ENCODE data around the gene GDPGP1. TPM values are rescaled to one million over a fixed set of nuclear protein-coding genes. Genes with fewer than 3 reads are reported as not detected.
A peak's percentile ranks its signal among the peaks of the same experiment; 100 is the strongest.

Gene GDPGP1
- total and polyA plus RNA-seq, 10 of the 15 experiments (the other 5 are each of a cell fraction or from before 2014, with no cell fraction given) = 0.68 to 8.9 (median 3.0) TPM

DNA sequence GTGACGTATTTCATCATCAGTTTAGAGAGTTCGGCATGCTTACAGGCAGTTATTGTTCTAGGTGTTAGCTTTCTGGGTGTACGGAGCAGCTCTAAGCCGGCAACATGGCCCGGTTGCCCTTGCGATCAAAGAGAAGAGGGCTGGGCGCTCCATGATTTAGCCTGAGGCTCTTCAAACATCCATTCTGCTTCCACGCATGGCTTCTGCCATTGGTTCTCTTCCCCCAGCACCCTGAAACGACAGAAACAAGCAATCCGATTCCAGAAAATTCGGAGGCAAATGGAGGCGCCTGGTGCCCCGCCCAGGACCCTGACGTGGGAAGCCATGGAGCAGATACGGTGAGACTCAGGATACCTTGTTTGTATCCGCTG lies 32.0 kb downstream of the GDPGP1 start (continued):
- TF ChIP-seq KLF5 (IDR thresholded peaks at IDR 0.05; ENCODE audit: partially characterized antibody) (no peak), SP1 (IDR thresholded peaks at IDR 0.05; ENCODE audit: low read depth, low read length) (no peak), CHD1 (IDR thresholded peaks at IDR 0.05; ENCODE audit: low read depth, low read length) (no peak; the same call in 1 of the 2 replicates), RBBP5 (conservative IDR thresholded peaks at IDR 0.05) (no peak), MEF2B (IDR thresholded peaks at IDR 0.05; ENCODE audit: partially characterized antibody, poor library complexity, severe bottlenecking) (no peak), YY1 (IDR thresholded peaks at IDR 0.05; ENCODE audit: low read depth, low read length) (peak; percentile 49; the same call in 1 of the 2 replicates), LARP7 (IDR thresholded peaks at IDR 0.05) (no peak), ZZZ3 (IDR thresholded peaks at IDR 0.05; ENCODE audit: control insufficient read depth, insufficient read length, low read depth) (no peak), NRF1 (conservative IDR thresholded peaks at IDR 0.05; ENCODE audit: low read depth, low read length) (no peak), ZSCAN29 (IDR thresholded peaks at IDR 0.05) (peak; percentile 80; the same call in 1 of the 2 replicates), MYB (IDR thresholded peaks at IDR 0.05; ENCODE audit: borderline replicate concordance, low read depth, low read length) (no peak), SREBF2 (IDR thresholded peaks at IDR 0.05; ENCODE audit: low read length) (no peak), TCF12 (IDR thresholded peaks at IDR 0.05; ENCODE audit: low read depth, low read length) (no peak), EZH2 (IDR thresholded peaks at IDR 0.05; ENCODE audit: borderline replicate concordance, control insufficient read depth, low read depth, low read length) (no peak), HDAC6 (IDR thresholded peaks at IDR 0.05; ENCODE audit: unreplicated experiment) (no peak)
- TF ChIP-seq, protein P1, sequence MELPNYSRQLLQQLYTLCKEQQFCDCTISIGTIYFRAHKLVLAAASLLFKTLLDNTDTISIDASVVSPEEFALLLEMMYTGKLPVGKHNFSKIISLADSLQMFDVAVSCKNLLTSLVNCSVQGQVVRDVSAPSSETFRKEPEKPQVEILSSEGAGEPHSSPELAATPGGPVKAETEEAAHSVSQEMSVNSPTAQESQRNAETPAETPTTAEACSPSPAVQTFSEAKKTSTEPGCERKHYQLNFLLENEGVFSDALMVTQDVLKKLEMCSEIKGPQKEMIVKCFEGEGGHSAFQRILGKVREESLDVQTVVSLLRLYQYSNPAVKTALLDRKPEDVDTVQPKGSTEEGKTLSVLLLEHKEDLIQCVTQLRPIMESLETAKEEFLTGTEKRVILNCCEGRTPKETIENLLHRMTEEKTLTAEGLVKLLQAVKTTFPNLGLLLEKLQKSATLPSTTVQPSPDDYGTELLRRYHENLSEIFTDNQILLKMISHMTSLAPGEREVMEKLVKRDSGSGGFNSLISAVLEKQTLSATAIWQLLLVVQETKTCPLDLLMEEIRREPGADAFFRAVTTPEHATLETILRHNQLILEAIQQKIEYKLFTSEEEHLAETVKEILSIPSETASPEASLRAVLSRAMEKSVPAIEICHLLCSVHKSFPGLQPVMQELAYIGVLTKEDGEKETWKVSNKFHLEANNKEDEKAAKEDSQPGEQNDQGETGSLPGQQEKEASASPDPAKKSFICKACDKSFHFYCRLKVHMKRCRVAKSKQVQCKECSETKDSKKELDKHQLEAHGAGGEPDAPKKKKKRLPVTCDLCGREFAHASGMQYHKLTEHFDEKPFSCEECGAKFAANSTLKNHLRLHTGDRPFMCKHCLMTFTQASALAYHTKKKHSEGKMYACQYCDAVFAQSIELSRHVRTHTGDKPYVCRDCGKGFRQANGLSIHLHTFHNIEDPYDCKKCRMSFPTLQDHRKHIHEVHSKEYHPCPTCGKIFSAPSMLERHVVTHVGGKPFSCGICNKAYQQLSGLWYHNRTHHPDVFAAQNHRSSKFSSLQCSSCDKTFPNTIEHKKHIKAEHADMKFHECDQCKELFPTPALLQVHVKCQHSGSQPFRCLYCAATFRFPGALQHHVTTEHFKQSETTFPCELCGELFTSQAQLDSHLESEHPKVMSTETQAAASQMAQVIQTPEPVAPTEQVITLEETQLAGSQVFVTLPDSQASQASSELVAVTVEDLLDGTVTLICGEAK (IDR thresholded peaks at IDR 0.05; ENCODE audit: borderline replicate concordance) = no peak
- TF ChIP-seq, protein P2, sequence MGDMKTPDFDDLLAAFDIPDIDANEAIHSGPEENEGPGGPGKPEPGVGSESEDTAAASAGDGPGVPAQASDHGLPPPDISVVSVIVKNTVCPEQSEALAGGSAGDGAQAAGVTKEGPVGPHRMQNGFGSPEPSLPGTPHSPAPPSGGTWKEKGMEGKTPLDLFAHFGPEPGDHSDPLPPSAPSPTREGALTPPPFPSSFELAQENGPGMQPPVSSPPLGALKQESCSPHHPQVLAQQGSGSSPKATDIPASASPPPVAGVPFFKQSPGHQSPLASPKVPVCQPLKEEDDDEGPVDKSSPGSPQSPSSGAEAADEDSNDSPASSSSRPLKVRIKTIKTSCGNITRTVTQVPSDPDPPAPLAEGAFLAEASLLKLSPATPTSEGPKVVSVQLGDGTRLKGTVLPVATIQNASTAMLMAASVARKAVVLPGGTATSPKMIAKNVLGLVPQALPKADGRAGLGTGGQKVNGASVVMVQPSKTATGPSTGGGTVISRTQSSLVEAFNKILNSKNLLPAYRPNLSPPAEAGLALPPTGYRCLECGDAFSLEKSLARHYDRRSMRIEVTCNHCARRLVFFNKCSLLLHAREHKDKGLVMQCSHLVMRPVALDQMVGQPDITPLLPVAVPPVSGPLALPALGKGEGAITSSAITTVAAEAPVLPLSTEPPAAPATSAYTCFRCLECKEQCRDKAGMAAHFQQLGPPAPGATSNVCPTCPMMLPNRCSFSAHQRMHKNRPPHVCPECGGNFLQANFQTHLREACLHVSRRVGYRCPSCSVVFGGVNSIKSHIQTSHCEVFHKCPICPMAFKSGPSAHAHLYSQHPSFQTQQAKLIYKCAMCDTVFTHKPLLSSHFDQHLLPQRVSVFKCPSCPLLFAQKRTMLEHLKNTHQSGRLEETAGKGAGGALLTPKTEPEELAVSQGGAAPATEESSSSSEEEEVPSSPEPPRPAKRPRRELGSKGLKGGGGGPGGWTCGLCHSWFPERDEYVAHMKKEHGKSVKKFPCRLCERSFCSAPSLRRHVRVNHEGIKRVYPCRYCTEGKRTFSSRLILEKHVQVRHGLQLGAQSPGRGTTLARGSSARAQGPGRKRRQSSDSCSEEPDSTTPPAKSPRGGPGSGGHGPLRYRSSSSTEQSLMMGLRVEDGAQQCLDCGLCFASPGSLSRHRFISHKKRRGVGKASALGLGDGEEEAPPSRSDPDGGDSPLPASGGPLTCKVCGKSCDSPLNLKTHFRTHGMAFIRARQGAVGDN (IDR thresholded peaks at IDR 0.05) = no peak
- TF ChIP-seq, protein P3, sequence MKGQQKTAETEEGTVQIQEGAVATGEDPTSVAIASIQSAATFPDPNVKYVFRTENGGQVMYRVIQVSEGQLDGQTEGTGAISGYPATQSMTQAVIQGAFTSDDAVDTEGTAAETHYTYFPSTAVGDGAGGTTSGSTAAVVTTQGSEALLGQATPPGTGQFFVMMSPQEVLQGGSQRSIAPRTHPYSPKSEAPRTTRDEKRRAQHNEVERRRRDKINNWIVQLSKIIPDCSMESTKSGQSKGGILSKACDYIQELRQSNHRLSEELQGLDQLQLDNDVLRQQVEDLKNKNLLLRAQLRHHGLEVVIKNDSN (IDR thresholded peaks at IDR 0.05; ENCODE audit: borderline replicate concordance, extremely low read length, insufficient read depth, low read depth, low read length) = no peak
